Activated naive CD8-positive, alpha-beta T cell treated with anti-CD3 and anti-CD28 coated beads, Interleukin-2, amount 50 U/mL, for 24 hours (primary cell): ENCODE results near the gene DOC2B.
"Not testable (repeated sequence)": the region's sequence is repeated elsewhere in the genome, so short reads cannot be mapped to it uniquely, and the experiment has no call there.

Source experiments
- ATAC-seq: fragments of 150-1000 bp; cut with Tn5 transposase; one replicate; pipeline ENCODE4 v1.10.0; 2021
- DNase-seq: peaks from one replicate; pipeline ENCODE4 v3.0.0; 2021
- H3K27ac Mint-ChIP-seq: one replicate; pipeline ENCODE4 v1.8.0; 2021; ENCODE audit warnings: mild to moderate bottlenecking, mixed read lengths
- H3K27me3 Mint-ChIP-seq: one replicate; pipeline ENCODE4 v1.8.0; 2021; ENCODE audit warnings: mixed read lengths
- H3K36me3 Mint-ChIP-seq: one replicate; pipeline ENCODE4 v1.8.0; 2021; ENCODE audit warnings: low read depth, mixed read lengths
- H3K4me1 Mint-ChIP-seq: one replicate; pipeline ENCODE4 v1.8.0; 2021; ENCODE audit warnings: mixed read lengths
- H3K4me3 Mint-ChIP-seq: one replicate; pipeline ENCODE4 v1.8.0; 2021; ENCODE audit warnings: mild to moderate bottlenecking, moderate library complexity, mixed read lengths
- H3K9me3 Mint-ChIP-seq: one replicate; pipeline ENCODE4 v1.8.0; 2021; ENCODE audit warnings: mixed read lengths

Gene DOC2B

GRCh38 chr17:168614-169013 lies 12.8 kb downstream of the DOC2B start:
- not testable (repeated sequence) for H3K27me3 Mint-ChIP-seq, H3K4me1 Mint-ChIP-seq, H3K9me3 Mint-ChIP-seq, ATAC-seq, H3K36me3 Mint-ChIP-seq, H3K27ac Mint-ChIP-seq, H3K4me3 Mint-ChIP-seq, DNase-seq

- Mint-ChIP-seq H3K4me3 (no peak overlapping the region), H3K27ac (no peak overlapping the region), H3K9me3 (no peaks in the 10 kb centered on the region), H3K36me3 (no peaks in the 10 kb centered on the region), H3K4me1 (peaks cover 2% of the 10 kb centered on the region), H3K27me3 (peaks cover 5% of the 10 kb centered on the region)
- ATAC-seq (no peak), DNase-seq (no peak)
Measured at GRCh38 chr17:165939-166338, 15.5 kb downstream of the DOC2B start.

GRCh38 chr17:164303-165235 lies 16.9 kb downstream of the DOC2B start:
- DNase-seq: peak; percentile 20
- H3K9me3 Mint-ChIP-seq: no peaks in the 10 kb centered on the region
- ATAC-seq: peak; percentile 40
- H3K36me3 Mint-ChIP-seq: no peaks in the 10 kb centered on the region
- H3K27me3 Mint-ChIP-seq: peaks cover 1% of the 10 kb centered on the region
- H3K27ac Mint-ChIP-seq: no peak overlapping the region
- peaks cover 2% of the 10 kb centered on the region for H3K4me1 Mint-ChIP-seq
- no peak overlapping the region for H3K4me3 Mint-ChIP-seq

GRCh38 chr17:163514-164098 lies 17.8 kb downstream of the DOC2B start:
- no peak overlapping the region for H3K27ac Mint-ChIP-seq
- DNase-seq (no peak), ATAC-seq (no peak)
- no peaks in the 10 kb centered on the region for H3K27me3 Mint-ChIP-seq
- H3K36me3 Mint-ChIP-seq: no peaks in the 10 kb centered on the region
- no peak overlapping the region for H3K4me3 Mint-ChIP-seq
- H3K4me1 Mint-ChIP-seq: no peaks in the 10 kb centered on the region
- H3K9me3 Mint-ChIP-seq: no peaks in the 10 kb centered on the region

GRCh38 chr17:162689-163088 lies 18.8 kb downstream of the DOC2B start:
- H3K4me1 Mint-ChIP-seq: no peaks in the 10 kb centered on the region
- H3K9me3 Mint-ChIP-seq: no peaks in the 10 kb centered on the region
- no peak for ATAC-seq
- no peaks in the 10 kb centered on the region for H3K27me3 Mint-ChIP-seq
- no peaks in the 10 kb centered on the region for H3K36me3 Mint-ChIP-seq
- no peak overlapping the region for H3K27ac Mint-ChIP-seq
- DNase-seq: no peak
- no peak overlapping the region for H3K4me3 Mint-ChIP-seq

GRCh38 chr17:161481-161880 lies 20.0 kb downstream of the DOC2B start:
- Mint-ChIP-seq H3K9me3 (no peaks in the 10 kb centered on the region), H3K27ac (no peak overlapping the region), H3K4me3 (no peak overlapping the region), H3K27me3 (no peaks in the 10 kb centered on the region), H3K36me3 (no peaks in the 10 kb centered on the region), H3K4me1 (no peaks in the 10 kb centered on the region)
- DNase-seq (no peak), ATAC-seq (no peak)

GRCh38 chr17:160336-160735 lies 21.1 kb downstream of the DOC2B start:
- no peaks in the 10 kb centered on the region for H3K4me1 Mint-ChIP-seq
- H3K9me3 Mint-ChIP-seq: no peaks in the 10 kb centered on the region
- H3K4me3 Mint-ChIP-seq: no peak overlapping the region
- H3K36me3 Mint-ChIP-seq: no peaks in the 10 kb centered on the region
- H3K27me3 Mint-ChIP-seq: no peaks in the 10 kb centered on the region
- H3K27ac Mint-ChIP-seq: no peak overlapping the region
- ATAC-seq (no peak), DNase-seq (no peak)

GRCh38 chr17:159609-160008 lies 21.8 kb downstream of the DOC2B start:
- H3K27me3 Mint-ChIP-seq: no peaks in the 10 kb centered on the region
- ATAC-seq (no peak), DNase-seq (no peak)

GRCh38 chr17:158379-158778 lies 23.1 kb downstream of the DOC2B start:
- H3K4me3 Mint-ChIP-seq: no peak overlapping the region
- ATAC-seq (no peak), DNase-seq (no peak)
- H3K27me3 Mint-ChIP-seq: no peaks in the 10 kb centered on the region
- no peaks in the 10 kb centered on the region for H3K36me3 Mint-ChIP-seq
- H3K27ac Mint-ChIP-seq: no peak overlapping the region
- H3K4me1 Mint-ChIP-seq: no peaks in the 10 kb centered on the region
- no peaks in the 10 kb centered on the region for H3K9me3 Mint-ChIP-seq

More at GRCh38 chr17:159609-160008, 21.8 kb downstream of the DOC2B start:
- Mint-ChIP-seq H3K9me3 (no peaks in the 10 kb centered on the region), H3K36me3 (no peaks in the 10 kb centered on the region), H3K27ac (no peak overlapping the region), H3K4me3 (no peak overlapping the region), H3K4me1 (no peaks in the 10 kb centered on the region)

GRCh38 chr17:157901-158300 lies 23.5 kb downstream of the DOC2B start:
- DNase-seq: no peak
- Mint-ChIP-seq H3K27ac (no peak overlapping the region), H3K9me3 (no peaks in the 10 kb centered on the region)

GRCh38 chr17:156946-157345 lies 24.5 kb downstream of the DOC2B start:
- no peak for DNase-seq
- ATAC-seq: no peak
- no peaks in the 10 kb centered on the region for H3K9me3 Mint-ChIP-seq
- no peaks in the 10 kb centered on the region for H3K27me3 Mint-ChIP-seq
- H3K4me3 Mint-ChIP-seq: no peak overlapping the region
- no peaks in the 10 kb centered on the region for H3K36me3 Mint-ChIP-seq
- H3K4me1 Mint-ChIP-seq: no peaks in the 10 kb centered on the region
- no peak overlapping the region for H3K27ac Mint-ChIP-seq

More at GRCh38 chr17:157901-158300, 23.5 kb downstream of the DOC2B start:
- no peak for ATAC-seq
- no peaks in the 10 kb centered on the region for H3K27me3 Mint-ChIP-seq
- H3K36me3 Mint-ChIP-seq: no peaks in the 10 kb centered on the region
- H3K4me1 Mint-ChIP-seq: no peaks in the 10 kb centered on the region
- no peak overlapping the region for H3K4me3 Mint-ChIP-seq

- ATAC-seq (no peak), DNase-seq (no peak)
- Mint-ChIP-seq H3K27me3 (no peaks in the 10 kb centered on the region), H3K9me3 (no peaks in the 10 kb centered on the region), H3K36me3 (no peaks in the 10 kb centered on the region), H3K4me3 (no peak overlapping the region), H3K4me1 (no peaks in the 10 kb centered on the region), H3K27ac (no peak overlapping the region)
Measured at GRCh38 chr17:156094-156621, 25.3 kb downstream of the DOC2B start.

GRCh38 chr17:155576-155975 lies 25.9 kb downstream of the DOC2B start:
- H3K27me3 Mint-ChIP-seq: no peaks in the 10 kb centered on the region
- H3K4me3 Mint-ChIP-seq: no peak overlapping the region
- H3K27ac Mint-ChIP-seq: no peak overlapping the region
- DNase-seq (no peak), ATAC-seq (no peak)
- H3K4me1 Mint-ChIP-seq: no peaks in the 10 kb centered on the region
- no peaks in the 10 kb centered on the region for H3K36me3 Mint-ChIP-seq
- H3K9me3 Mint-ChIP-seq: no peaks in the 10 kb centered on the region

- Mint-ChIP-seq H3K27ac (no peak overlapping the region), H3K9me3 (no peaks in the 10 kb centered on the region), H3K4me3 (no peak overlapping the region), H3K36me3 (no peaks in the 10 kb centered on the region), H3K4me1 (no peaks in the 10 kb centered on the region), H3K27me3 (no peaks in the 10 kb centered on the region)
- DNase-seq: no peak
- ATAC-seq: no peak
Measured at GRCh38 chr17:153851-154250, 27.6 kb downstream of the DOC2B start.

GRCh38 chr17:152860-153420 lies 28.5 kb downstream of the DOC2B start:
- no peak overlapping the region for H3K4me3 Mint-ChIP-seq
- ATAC-seq: no peak

More at GRCh38 chr17:152860-153420, 28.5 kb downstream of the DOC2B start:
- Mint-ChIP-seq H3K4me1 (no peaks in the 10 kb centered on the region), H3K36me3 (no peaks in the 10 kb centered on the region), H3K27ac (no peak overlapping the region), H3K27me3 (no peaks in the 10 kb centered on the region), H3K9me3 (no peaks in the 10 kb centered on the region)
- DNase-seq: no peak
